ENCODE measurements around the gene XAF1.

DNA sequence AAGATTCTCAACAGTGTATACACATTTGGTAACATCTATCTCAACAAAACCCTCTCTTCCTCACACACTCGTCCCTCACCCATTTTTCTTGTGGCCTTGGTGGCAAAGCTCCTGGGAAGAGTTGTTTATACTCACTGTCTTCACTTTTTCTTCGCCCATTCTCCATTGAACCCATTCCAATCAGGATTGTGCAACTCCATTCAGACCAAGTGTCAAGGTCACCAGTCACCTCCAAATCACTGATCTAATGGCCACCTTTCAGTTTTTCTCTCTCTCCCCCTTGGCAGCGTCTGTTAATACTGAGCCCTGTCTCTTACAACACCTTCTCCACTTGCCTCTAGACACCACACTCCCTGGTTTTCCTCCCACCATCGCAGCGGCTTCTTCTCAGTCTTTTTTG is 34.1 kb upstream of the XAF1 start:
- TF ChIP-seq, protein P1, sequence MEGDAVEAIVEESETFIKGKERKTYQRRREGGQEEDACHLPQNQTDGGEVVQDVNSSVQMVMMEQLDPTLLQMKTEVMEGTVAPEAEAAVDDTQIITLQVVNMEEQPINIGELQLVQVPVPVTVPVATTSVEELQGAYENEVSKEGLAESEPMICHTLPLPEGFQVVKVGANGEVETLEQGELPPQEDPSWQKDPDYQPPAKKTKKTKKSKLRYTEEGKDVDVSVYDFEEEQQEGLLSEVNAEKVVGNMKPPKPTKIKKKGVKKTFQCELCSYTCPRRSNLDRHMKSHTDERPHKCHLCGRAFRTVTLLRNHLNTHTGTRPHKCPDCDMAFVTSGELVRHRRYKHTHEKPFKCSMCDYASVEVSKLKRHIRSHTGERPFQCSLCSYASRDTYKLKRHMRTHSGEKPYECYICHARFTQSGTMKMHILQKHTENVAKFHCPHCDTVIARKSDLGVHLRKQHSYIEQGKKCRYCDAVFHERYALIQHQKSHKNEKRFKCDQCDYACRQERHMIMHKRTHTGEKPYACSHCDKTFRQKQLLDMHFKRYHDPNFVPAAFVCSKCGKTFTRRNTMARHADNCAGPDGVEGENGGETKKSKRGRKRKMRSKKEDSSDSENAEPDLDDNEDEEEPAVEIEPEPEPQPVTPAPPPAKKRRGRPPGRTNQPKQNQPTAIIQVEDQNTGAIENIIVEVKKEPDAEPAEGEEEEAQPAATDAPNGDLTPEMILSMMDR (IDR thresholded peaks at IDR 0.05 in 4 of 5, conservative IDR thresholded peaks at IDR 0.05 in 1 of 5) = no peak
- no peak for TF ChIP-seq POLR2A (IDR thresholded peaks at IDR 0.05)

Measured in gastrocnemius medialis (tissue), 4 donors.